GM21723 (cell line): ENCODE data around the gene SNX19.
A peak's percentile ranks its signal among the peaks of the same experiment; 100 is the strongest.
"Not testable (repeated sequence)": the region's sequence is repeated elsewhere in the genome, so short reads cannot be mapped to it uniquely, and the experiment has no call there.

ENCODE experiments used
- ATAC-seq: cut with Tn5 transposase; IDR thresholded peaks from one replicate; pipeline ENCODE4 v1.9.1; 2021; ENCODE audit warnings: mild to moderate bottlenecking, moderate library complexity; ENCODE audit not compliant: unreplicated experiment

The SNX19 gene

DNA sequence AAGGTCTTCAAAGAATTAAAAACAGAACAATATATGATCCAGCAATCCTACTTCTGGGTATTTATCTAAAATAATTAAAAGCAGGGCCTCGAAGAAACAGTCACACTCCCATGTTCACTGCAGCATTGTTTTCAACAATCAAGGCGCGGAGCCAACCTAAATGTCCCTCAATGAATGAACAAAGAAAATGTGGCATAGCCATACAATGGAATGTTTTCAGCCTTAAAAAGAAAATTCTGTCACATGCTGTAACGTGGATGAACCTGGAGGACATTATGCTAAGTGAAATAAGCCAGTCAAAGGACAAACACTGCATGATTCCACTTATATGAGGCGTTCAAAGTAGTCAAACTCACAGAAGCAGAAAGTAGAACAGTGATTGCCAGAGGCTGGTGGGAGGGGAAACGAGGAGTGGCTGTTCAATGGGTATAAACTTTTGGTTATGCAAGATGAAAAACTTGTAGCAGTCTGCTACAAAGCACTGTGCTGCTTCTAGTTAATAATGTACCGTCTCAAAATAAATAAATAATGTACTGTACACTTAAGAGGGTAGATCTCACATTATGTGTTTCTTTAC lies 41.2 kb downstream of the SNX19 start:
- no peak for ATAC-seq

DNA sequence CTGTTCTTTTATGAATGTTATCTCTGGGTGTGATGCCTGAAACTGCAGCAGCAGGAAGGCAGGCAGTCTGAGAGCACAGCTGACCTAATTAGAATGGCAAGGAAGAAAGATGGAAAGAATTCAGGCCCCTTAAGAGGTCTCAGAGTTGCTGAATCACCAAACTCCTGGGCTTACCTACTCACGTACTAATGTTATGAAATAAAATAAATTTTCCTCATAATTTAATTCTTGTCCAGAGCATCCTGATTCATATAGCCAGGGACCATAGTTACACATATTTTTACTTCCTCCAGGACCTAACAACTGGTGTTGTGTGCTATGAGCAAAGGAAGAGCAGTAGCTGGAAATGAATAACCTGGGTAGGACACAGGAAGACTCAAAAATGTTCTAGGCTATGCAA lies 41.9 kb downstream of the SNX19 start:
- ATAC-seq, result no peak

- no peak for ATAC-seq
These were observed 42.5 kb downstream of the SNX19 start for GRCh38 chr11:130873761-130874160.

- ATAC-seq, result no peak
These were observed 43.3 kb downstream of the SNX19 start for GRCh38 chr11:130872981-130873380.

GRCh38 chr11:130872513-130872912 lies 43.8 kb downstream of the SNX19 start:
- no peak for ATAC-seq

- no peak for ATAC-seq
These were observed 44.2 kb downstream of the SNX19 start for GRCh38 chr11:130872102-130872501.

GRCh38 chr11:130871616-130872015 lies 44.7 kb downstream of the SNX19 start:
- ATAC-seq, result no peak

DNA sequence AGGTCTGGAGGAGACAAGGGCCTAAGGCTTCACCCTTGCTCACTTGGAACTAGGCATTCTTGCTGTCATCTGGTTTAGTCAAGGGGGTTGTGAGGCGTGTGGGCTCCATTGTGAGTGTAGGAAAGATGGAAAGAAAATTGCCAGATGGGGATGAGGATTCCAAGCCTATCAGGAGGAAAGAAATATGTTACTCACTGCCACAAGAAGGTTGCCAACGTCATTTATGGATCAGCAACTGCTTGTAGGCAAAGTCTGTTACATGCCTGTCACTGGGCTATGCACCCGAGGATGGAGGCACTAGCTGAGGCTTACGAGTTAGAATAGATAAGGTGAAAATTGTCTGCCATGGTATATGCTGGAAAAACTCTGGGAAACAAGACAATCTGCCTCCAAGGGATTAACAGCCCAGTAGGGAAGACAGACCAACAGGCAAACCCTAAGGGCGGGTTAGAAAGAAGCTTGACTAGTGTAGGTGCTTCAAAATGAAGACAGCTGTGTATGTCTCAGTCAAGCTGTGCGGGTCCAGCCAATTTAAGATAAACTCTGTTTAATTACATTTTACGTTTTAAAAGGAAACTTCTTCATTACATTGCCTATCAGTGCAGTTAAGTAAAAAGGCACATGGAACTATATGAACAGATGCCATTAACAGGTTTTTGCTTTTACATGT lies 47.4 kb downstream of the SNX19 start:
- no peak for ATAC-seq

DNA sequence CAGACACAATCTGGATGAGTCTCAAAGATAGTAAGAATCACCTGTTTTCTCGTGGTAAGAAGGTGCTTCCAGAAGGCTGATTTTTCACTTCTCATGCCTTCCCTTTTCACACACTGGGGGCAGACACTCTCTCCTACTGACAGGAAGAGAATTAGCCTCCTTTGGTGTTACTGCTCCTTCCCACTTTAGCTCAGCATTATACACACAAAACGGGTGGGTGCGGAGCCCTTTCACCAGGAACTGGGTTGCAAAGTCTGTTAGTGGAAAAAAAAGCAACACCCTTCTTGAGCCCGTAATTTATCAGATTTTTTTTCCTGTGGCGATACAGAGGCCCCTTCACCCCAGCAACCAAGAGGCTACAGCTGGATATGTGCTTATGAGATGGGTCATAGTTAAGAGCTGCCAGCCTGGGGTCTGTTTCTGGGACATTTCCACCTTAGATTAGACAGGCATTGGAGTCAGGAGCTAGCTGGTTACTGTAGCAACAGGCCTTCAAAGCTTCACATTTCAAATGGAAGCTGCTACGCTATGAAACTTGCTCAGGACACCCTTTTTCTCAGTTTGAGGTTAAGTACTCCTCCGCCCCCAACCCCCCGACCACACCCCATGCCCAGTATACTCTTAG lies 48.1 kb downstream of the SNX19 start:
- no peak for ATAC-seq

- no peak for ATAC-seq
These were observed 49.4 kb downstream of the SNX19 start for GRCh38 chr11:130866831-130867230.

- ATAC-seq, result no peak
These were observed 50.5 kb downstream of the SNX19 start for GRCh38 chr11:130865774-130866114.

DNA sequence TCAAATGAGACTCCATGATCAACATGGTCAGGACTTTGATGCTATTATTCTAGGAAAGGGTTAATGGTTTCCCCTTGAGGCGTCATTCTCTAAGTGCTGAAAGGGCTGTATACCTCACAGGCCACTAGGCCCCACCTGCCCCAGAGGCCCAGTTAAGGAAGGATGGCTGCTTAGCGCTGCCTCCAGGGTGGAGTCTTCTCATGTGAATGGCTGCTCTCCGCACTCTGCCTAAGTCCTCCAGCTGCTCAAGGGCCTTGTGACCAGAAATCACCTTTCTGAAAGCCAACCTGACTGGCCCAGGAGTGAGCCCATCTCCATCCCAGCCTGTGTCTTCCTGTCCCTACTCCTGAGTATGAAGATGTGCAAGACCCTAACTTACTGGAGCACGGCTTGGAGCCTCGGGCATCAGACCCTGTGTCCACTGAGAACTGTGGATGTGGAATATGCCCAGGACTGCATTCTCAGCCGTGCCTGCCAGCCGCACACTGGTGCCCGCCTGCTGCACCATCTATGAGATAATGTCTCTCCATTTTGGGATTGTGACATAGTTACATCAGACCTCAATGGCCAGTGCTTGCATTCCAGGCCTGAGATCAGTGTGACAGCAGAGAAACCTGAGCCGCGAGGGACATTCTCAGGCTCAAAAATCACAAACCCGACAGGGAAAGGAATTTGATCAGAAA lies 51.0 kb downstream of the SNX19 start:
- no peak for ATAC-seq

- peak; percentile 85 for ATAC-seq
These were observed 54.1 kb downstream of the SNX19 start for GRCh38 chr11:130861902-130862860.

DNA sequence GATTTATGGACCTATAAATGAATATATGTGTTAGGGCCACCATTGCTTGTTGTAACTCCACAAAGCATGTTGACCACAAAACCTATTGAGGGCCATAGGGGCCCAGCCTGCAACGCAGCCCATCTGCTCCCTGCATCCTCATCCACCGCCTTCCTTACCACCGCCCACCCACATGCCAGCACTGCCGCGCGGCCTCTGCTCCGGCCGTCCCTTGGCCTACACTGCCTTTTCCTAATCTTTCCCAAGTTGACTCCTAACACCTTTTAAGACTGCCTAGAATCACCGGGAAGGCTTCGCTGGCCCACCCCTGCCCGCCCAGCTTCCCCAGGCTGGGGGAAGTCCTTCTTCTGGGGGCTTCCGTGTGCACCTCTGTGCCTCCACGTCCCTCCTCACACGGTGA lies 55.0 kb downstream of the SNX19 start:
- no peak for ATAC-seq

GRCh38 chr11:130859886-130860285 lies 56.4 kb downstream of the SNX19 start:
- no peak for ATAC-seq

GRCh38 chr11:130858215-130858614 lies 58.1 kb downstream of the SNX19 start:
- ATAC-seq, result no peak

GRCh38 chr11:130855707-130856106 lies 60.6 kb downstream of the SNX19 start:
- not testable (repeated sequence) for ATAC-seq

GRCh38 chr11:130854483-130854882 lies 61.8 kb downstream of the SNX19 start:
- ATAC-seq, result no peak

GRCh38 chr11:130852589-130852988 lies 63.7 kb downstream of the SNX19 start:
- no peak for ATAC-seq

DNA sequence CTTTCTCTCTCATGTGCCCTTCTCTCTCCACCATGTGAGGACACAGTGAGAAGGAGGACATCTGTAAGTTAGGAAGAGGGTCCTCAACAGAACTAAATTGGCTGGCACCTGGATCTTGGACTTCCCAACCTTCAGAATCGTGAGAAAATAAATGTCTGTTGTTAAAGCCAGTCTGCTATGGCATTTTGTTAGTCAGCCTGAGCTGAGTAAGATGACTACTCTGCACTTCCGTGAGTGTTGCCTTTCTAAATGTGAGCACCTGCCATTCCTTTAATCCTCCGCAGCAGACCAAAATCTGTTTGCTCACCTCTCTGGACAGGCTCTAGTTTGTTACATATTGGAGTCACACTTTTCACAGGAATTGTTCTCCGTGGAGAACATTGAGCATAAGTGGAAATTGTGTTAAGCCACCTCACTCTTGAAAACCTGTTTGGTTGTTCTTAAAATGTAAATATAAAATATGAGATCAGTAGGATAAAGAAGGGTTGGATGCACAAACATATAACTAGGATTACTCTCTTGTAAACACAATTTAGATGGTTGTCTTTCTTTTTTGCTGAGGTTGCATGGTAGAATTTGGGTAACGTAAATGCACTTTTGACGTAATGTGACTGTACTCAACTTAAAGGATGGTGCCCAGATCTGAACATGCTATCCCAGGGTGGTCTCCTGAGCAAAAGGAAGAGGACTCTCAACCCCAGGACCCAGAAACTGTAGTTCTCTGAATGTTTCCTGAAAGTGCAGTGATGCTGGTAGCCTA lies 65.9 kb downstream of the SNX19 start:
- no peak for ATAC-seq
